ENCODE results near the gene CDH7.

- TF ChIP-seq CTCF (IDR thresholded peaks at IDR 0.05) = no peak
- TF ChIP-seq POLR2A (IDR thresholded peaks at IDR 0.05) = no peak
These were observed 11.0 kb downstream of the CDH7 start for GRCh38 chr18:65761636-65762295.
